SK-N-SH treated with all-trans-retinoic acid at 6 μM for 48 hours (cell line): Measurements from ENCODE around the gene GTF2F2.

Source experiments
- GLIS3 ChIP-seq: fragments of 250-450 bp; sonication (Bioruptor Pico); IDR thresholded peaks from 2 replicates; pipeline ENCODE4 v1.5.0; 2020; ENCODE audit warnings: mild to moderate bottlenecking, moderate library complexity
- RARB ChIP-seq: fragments of 250-450 bp; sonication (Bioruptor Pico); IDR thresholded peaks from 2 replicates; pipeline ENCODE4 v1.8.0; 2021; ENCODE audit warnings: mild to moderate bottlenecking, moderate library complexity
- ZNF565 ChIP-seq: fragments of 450-650 bp; formaldehyde crosslinking; conservative IDR thresholded peaks from 2 replicates; pipeline ENCODE4 v1.5.0; 2020; ENCODE audit warnings: low read depth, mild to moderate bottlenecking, moderate library complexity
- ZNF70 ChIP-seq: fragments of 450-650 bp; formaldehyde crosslinking; IDR thresholded peaks from 2 replicates; pipeline ENCODE4 v1.5.0; 2020; ENCODE audit warnings: mild to moderate bottlenecking, moderate library complexity
- TF ChIP-seq, protein P1 (sequence below): fragments of 250-450 bp; sonication (Bioruptor Pico); IDR thresholded peaks from 2 replicates; pipeline ENCODE4 v1.5.1; 2021; ENCODE audit warnings: mild to moderate bottlenecking, moderate library complexity
- TF ChIP-seq, protein P2 (sequence below): fragments of 250-450 bp; sonication (Bioruptor Pico); IDR thresholded peaks from 2 replicates; pipeline ENCODE4 v1.5.1; 2020; ENCODE audit warnings: low read depth, mild to moderate bottlenecking, moderate library complexity

DNA sequence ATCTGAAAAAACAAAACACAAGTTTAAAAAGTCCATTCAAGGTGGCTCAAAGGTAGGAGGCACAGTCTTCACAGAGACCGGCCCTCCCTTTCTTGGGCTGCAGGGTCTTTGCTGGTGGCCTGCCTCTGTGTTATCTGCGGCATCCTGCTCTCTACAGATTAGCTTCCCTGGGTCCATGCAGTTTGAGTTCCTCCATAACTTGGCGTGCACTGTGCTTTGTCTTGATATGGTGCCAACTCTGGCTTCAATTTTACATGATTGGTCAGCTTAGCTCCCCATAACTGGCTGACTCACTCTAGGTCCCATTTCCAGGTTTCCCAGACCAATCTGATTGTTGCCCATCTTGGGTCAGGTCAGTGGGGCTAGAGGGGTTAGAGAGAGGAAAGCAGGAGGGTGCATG is 178.9 kb downstream of the GTF2F2 start:
- TF ChIP-seq GLIS3 (CRISPR knock-in tag) (no peak), RARB (CRISPR knock-in tag) (no peak), ZNF70 (no peak), ZNF565 (no peak)
- TF ChIP-seq, protein P1, sequence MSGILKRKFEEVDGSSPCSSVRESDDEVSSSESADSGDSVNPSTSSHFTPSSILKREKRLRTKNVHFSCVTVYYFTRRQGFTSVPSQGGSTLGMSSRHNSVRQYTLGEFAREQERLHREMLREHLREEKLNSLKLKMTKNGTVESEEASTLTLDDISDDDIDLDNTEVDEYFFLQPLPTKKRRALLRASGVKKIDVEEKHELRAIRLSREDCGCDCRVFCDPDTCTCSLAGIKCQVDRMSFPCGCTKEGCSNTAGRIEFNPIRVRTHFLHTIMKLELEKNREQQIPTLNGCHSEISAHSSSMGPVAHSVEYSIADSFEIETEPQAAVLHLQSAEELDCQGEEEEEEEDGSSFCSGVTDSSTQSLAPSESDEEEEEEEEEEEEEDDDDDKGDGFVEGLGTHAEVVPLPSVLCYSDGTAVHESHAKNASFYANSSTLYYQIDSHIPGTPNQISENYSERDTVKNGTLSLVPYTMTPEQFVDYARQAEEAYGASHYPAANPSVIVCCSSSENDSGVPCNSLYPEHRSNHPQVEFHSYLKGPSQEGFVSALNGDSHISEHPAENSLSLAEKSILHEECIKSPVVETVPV (CRISPR knock-in tag), result no peak
- TF ChIP-seq, protein P2, sequence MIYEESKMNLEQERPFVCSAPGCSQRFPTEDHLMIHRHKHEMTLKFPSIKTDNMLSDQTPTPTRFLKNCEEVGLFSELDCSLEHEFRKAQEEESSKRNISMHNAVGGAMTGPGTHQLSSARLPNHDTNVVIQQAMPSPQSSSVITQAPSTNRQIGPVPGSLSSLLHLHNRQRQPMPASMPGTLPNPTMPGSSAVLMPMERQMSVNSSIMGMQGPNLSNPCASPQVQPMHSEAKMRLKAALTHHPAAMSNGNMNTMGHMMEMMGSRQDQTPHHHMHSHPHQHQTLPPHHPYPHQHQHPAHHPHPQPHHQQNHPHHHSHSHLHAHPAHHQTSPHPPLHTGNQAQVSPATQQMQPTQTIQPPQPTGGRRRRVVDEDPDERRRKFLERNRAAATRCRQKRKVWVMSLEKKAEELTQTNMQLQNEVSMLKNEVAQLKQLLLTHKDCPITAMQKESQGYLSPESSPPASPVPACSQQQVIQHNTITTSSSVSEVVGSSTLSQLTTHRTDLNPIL (CRISPR knock-in tag), result no peak
